NCI-H2107 treated with DMSO at 0.1 percent for 48 hours (cell line): ENCODE data around the gene EML5.
A peak's percentile ranks its signal among the peaks of the same experiment; 100 is the strongest.

ENCODE experiments used
- DNase-seq: peaks from one replicate; lab custom pipeline; 2025; ENCODE audit not compliant: unreplicated experiment; lab: John Stamatoyannopoulos, UW

Gene EML5

DNA sequence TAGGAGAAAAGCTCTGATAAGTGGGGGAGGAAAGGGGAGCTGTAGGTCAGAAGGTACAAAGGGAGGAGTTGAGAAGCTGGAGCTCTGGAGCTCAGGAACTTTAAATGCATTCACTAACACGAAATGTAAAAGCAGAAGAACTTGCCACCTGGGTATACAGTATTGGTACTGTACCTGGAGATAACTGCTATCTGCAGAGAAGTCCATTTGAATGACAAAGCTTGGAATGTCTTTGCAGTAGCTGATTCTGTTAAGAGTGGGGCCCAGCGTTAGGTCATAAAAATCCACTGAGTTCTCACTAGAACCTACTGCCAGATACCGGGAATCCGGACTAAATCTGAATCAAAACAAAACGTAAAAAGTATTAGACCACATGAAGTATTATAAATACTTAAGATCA, 174.3 kb downstream of the EML5 start:
- no peak for DNase-seq

DNA sequence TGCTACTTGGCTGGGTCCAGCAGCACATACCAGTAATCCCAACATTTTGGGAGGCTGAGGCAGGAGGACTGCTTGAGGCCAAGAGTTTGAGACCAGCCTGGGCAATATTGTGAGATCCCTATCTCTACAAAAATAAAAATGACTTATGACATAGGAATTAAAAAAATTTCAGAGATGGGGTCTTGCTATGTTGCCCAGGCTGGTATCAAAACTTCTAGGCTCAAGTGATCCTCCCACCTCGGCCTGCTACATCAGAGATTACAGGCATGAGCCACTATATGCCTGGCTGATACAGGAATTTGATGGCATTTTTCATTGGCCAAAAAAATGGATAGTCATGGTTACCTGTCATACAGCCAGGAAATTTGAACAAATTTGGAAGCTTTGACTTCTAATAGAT, 175.3 kb downstream of the EML5 start:
- no peak for DNase-seq

DNA sequence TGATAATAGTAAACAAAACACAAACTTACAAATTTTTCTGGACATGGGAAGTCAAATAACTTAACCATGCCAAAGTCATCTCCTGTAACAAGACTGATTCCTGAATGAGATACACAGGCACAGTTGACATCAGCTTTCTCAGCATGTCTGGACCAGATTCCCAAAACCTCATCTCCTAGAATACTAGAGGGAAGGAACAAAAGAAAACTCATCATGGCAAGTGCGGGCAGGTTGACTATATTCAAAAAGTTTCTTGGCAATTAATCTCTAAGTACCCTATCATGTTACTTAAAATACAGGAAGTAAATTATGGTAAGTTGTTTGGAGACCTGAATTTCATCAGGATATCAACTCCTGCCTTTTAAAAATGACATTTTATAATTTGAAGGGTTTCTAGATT, 176.1 kb downstream of the EML5 start:
- peak; percentile 56 for DNase-seq

DNA sequence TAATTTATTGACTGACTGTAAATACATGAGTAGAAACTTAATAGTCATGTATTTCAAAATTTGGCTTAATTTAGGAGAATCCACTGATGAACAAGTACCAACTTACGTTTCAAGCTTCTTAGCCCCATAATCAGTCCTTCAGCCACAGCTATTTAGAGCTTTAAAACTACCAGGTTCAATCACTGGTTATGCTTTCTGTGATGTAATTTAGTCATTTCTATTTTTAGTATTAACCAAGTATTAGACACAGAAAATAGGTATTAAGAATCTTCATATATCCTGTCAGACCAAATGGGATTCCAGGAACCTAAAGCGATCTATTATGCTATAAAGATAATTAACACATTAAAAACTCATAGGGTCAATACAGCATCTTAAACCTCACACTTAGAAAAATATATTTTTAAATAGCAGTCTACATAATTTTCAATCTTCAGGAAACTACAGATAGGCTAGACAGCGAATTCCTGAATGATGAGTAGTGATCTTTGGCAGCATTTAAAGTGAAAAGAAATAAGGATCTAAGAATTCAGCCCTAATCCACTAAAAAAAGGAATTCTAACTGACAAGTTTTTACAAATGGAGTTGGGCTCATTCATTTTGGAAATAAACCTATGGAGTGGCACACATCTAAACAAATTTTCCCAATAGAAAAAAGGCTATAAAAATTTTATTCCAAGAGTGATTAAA, 178.4 kb downstream of the EML5 start:
- no peak for DNase-seq

DNA sequence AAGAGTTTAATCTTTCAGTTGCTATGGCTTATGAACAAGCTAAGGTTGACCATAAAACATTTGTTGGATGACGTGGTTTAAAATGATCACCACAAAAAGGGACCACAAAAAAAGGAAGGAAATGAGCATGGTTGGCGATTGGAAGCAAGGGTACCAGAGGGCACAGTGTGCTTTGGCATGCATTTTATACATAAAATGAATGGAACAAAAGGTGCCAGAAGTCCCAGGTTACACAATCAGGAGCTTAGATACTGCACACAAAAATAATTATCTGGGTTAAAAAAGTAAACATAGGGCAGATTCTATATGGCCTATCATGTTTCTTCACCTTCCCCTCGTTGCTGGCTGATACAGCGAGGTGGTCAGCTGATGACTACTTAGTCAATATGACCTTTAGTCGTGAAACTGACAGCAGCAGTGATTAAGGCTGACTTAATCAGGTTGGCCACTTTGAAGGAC, 179.2 kb downstream of the EML5 start:
- DNase-seq = no peak

DNA sequence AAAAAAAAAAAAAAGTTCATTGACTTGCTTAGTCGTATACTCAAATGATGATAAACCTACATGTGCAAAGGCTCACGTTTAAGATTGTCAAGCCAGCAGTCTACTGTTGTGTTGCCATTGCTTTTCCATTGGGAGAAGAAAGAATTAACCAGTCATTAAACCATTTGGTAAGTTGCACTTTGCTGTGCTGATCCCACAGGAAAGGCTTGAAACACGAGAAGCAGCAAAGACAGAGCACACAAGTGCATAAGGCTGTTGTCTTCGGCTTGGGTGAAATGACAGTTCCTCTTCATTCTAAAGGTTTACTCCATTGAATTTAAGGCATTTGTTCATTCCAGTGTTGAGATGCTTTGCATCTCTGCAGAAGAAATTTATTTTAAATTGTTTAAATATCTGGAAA, 179.8 kb downstream of the EML5 start:
- DNase-seq = peak; percentile 40

DNA sequence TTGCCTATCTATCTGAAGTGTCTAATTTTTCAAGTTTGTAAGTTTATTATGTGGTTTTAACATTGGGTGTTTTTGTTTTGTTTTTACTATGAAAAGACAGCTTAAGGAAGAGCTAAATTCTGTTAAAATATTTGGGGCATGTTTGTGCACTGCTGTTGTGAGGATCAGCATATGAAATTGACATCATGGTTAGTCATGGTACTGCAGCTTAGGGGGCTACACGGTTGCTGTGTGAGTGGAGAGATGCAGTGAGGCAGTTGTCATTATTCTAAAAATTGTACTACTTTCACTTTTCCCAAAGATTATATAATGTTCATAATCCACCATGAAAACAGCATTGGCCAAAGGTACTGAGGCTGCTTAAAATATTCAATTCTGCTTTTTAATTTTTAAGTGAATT, 180.9 kb downstream of the EML5 start:
- no peak for DNase-seq

DNA sequence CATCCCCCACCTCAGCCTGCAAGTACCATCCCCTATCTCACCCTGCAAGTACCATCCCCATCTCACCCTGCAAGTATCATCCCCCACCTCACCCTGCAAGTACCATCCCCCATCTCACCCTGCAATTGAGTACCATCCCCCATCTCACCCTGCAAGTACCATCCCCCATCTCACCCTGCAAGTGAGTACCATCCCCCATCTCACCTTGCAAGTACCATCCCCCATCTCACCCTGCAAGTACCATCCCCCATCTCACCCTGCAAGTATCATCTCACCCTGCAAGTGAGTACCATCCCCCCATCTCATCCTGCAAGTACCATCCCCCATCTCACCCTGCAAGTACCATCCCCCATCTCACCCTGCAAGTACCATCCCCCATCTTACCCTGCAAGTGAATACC, 184.9 kb downstream of the EML5 start:
- no peak for DNase-seq

DNA sequence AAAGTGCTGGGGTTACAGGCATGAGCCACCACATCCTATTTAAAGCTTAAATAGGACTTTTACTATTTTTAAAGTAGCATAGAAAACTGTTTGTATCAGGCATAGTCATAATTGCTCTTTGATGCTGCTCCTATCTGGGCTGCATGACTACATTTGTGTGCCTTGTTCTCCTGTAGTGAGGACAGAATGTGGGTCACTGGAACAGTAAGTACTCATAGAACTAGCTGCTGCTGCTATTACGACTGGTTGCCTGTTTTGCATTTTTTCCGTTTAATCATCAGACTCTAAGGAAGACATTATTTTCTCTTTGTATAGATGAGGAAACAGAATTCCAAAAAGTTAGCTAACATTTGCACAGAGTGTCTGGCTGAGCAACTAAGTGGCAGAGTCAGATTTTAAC, 187.2 kb downstream of the EML5 start:
- DNase-seq = no peak

DNA sequence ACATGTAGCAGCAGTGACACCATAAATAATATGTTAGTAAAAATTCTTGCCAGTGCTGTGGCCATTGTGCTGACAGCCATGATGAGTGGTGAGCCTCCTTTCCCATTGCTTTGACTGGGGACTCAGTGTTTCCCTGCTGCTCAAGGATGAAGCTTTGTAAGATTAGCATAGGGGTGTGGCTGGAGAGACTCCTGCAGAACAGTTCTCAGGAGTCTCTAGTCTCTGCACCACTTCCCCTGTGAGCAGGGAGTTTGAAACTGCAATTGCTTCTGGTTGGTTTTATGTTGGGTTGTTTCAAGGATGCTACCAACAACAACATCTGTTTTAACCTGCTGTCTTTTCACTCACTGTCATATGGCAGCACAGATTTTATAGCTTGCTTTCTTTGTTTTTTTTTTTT, 188.5 kb downstream of the EML5 start:
- no peak for DNase-seq

DNA sequence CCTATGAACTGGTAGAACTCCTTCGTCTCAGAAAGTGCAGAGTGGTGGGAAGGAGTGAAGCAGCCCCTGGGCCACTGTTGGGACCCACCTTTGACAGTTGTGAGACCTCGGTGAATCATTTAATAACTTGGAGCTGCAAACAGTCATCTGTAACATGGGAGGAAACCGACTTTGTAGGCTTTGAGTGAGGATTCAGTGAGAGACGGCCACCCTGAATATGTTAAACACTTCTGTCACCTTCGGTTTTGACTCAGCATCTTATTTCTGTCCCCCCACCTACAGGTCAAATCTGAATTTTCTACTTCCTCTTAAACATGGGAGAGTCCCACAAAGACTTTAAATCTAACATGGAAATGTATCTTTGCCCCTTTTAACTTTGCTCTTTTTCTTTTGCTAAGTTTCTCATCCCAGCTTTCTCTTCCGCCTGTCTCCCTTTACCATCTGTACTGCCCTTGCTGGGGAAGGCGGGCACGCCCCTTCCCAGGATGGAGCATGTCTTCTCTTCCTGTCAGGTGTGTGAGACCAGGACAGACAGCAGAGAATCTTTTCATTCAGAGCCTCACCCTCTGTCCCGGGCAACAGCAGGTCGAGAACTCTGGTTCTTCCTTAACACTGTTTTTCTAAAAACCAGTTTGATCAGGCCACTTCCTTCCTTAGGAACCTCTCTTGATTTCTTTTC, 192.9 kb downstream of the EML5 start:
- DNase-seq = no peak

DNA sequence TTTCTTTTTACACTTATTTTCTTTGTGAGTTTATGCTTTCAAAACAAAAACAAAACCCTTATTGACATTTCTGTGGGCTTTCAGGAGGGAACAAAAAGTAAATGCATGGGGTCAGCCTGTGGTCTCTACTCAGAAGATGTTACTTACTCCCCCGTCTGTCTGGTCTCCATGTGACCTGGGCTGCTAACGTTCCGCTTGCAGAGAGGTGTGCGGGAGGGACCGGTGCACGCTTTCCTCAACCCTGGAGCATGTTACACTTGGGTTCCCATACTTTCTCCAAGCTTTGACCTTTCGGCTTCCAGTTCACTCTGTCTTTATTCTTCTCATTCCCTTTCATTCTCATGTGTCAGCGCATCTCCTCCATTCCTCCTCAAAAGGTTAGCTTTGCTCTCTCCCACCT, 193.4 kb downstream of the EML5 start:
- DNase-seq = no peak

DNA sequence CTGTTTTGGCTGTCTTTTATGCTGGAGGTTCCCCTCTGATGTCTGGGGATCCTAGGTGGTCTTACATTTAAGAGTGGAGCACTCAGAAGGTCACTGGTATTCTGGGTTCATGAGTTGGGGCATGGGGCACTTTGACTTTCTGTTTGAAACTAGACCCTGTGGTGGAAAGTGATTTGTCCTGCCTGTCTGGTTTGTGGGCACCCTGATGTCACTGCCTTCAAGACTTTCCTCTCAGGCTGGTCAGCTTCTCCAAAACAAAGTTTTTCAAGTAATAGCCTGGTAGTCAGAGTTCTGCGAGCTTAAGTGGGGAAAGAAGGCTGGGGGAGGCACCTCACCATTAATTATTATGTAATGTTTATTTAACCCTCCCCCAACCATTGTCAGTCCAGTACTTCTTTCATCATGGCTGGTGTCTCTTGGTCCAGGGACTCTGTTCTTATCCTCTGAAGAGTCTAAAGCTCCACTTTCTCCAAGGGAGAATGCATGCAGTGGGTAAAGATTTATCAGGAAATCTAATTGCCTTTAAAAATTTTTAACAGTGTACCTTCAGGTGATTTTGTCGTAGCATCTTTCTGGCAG, 194.6 kb downstream of the EML5 start:
- no peak for DNase-seq

DNA sequence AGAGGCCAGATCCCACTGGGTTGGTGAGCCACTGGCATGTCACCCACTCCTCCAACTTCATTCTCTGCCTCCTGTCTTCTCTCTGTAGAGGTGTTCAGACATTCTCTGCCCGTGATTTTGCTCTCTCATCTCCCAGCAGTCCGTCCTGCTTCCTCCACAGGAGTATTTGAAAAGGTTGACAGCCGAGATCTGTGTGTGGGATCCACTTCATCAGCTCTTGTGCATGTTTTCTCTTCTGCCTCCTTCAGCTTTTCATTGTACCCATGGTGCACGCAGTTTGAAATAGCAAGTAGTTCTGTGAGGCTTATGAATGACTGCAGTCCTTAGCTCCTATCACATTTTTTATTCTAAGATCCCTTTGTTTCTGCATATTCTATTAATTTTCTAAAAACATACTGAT, 195.2 kb downstream of the EML5 start:
- no peak for DNase-seq

DNA sequence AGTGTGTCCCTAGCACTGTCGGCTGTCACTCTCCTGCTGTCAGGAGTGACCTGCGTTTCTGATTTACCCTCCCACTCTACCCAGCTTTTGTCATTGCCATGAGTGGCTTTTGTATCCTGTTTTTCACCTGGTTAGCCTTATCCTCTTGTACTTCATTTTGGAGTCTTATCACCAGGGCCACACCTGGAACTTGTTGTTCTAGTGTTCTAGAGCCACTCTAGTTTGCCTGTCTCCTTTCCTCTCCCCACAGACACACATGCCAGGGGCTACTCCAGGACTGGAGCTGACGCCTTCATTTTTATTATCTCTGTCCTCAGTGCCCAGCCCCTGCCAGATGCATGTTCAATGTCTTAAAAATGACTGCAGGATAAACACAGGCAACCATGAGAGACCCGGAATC, 195.7 kb downstream of the EML5 start:
- DNase-seq = no peak

DNA sequence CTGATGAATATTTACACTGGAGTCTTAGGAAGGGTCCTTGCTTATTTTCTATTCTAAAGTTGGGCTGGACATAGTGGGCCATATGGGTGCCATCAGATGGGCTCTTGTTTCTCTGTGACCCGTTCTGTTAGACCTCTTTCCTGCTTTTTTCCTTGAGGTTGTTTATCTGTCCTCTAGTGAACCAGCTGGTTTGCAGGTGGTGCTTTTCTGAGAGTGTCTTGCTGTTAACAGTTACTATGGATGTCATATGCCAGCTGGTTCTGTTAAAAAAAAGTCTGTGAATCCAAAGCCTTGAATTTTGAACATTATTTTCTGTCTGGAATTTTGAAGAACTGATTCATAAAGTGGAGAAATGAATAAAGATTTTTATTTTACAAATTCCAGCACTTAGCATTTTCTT, 200.7 kb downstream of the EML5 start:
- peak; percentile 24 for DNase-seq

DNA sequence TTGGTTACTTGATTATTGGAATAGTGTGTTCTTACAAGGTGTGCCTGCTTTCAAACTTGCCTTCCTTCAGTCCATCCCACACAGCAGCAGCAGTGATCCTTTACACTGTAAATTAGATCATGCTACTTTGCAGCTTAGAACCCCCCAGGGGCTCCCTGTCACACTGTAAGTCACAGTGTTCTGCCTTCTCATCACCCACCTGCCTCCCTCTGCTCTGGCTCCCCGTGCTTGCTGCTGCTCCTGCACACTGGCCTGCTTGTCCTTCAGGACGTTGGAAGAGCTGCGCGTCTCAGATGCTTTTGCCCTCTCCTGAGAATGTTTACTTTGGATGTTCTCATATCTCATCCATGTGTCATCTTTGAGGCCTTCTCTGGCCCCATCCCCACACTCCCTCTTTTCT, 202.6 kb downstream of the EML5 start:
- no peak for DNase-seq

DNA sequence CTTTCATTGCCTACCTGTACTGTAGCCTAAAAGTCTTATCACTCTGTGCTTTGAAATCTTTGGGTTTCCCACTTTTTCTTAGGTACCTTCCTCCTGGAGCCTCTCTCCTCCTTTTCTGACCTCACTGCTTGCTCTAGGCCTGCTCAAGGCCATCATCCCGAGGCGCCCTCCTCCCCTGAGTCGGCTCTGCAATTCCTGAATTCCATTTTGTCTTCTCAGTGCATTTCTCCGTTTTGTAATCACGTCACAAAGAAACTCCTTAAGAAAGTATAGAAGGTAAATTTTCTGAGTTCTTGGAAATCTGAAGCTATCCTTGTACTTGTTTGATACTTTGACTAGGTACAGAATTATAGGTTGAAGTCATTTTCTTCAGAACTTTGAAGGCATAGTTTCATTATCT, 204.7 kb downstream of the EML5 start:
- no peak for DNase-seq

DNA sequence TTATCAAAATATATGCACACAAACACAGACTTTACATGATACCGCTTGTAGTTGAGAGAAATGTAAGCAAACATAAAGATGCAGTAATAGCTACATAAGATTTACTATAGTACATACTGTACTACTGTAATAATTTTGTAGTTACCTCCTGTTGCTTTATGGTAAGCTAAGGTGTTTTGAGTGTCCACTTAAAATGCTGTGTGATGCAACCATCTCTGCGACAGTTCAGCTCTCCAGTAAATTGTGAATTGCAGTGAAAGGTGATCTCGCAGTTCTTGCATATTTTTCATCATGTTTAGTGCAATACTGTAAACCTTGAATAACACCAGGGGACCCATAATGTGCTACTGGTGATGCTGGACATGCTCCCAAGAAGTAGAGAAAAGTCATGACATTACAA, 208.3 kb downstream of the EML5 start:
- peak; percentile 34 for DNase-seq

DNA sequence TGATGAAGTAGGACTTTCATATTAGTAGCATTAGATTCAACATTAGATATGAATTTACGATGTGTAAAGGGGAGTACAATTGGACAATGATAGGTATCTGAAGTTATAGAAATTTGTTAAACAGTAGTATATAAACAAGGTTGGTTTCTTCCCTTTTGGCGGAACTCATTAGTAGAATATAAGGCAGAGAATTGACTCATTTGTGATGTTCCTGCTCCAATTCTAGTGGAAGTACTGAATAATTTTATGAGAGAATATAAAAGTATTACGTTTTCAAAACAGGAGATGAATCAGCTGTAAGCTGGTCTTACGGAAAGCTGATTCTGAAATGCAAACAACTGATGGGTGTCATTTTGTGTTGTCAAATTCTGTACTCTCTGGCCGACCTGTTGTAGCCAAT, 216.5 kb downstream of the EML5 start:
- DNase-seq = no peak

DNA sequence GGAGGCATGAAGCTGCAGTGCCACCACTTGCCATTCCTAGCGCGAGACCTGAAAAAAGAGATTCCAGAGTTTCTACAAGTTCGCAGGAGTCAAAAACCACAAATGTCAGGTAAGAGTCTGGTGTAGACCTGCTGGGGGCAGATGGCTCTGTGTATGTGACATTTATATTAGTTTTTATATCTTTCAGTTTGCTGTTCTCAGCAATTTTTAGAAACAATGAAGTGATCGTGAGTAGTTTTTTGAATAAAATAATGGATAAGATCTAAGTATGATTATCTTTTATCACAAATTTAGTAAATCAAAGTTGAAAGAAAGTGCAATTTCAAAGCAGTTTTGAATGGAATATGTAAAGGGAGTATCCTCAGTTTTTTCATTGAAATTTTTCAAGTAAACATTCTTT, 220.6 kb downstream of the EML5 start:
- DNase-seq = no peak

DNA sequence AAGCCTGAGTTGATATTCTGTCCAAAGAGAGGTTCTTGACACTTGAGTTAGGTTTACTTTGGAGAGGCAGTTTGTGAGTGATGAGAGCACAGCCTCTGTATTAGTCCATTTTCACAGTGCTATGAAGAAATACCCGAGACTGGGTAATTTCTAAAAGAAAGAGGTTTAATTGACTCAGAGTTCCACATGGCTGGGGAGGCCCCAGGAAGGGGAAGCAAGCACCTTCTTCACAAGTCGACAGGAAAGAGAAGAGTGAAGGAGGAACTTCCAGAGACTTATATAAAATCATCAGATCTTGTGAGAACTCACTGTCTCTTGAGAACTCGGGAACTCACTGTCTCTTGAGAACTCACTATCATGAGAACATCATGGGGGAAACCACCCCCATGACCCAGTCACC, 224.6 kb downstream of the EML5 start:
- no peak for DNase-seq

DNA sequence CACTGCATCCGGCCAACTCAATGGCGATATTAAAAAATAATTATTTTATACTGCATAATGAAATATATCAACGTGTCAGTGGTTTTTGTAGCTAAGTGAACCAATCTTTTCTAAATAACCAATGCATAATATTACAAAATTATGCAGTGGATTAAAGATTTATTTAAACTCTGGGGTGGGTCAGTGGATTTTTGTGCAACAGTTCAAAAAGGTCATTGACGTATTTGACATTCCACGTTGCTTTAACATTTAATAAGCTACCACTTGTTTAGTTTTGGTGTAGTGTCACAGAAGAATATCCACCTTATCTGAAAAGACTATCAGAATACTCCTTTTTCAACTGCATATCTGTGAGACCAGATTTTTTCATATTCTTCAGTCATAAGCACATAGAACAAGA, 227.3 kb downstream of the EML5 start:
- no peak for DNase-seq
